K562 (cell line): ENCODE measurements around the gene CNBD2. TPM values are rescaled to one million over a fixed set of nuclear protein-coding genes. Genes with fewer than 3 reads are reported as not detected.

Source experiments
- BCL6 ChIP-seq: fragments of 250-450 bp; sonication (Bioruptor Pico); IDR thresholded peaks from 2 replicates; pipeline ENCODE4 v1.4.0; 2020
- BRD4 ChIP-seq: fragments of 200-600 bp; sonication (generic); IDR thresholded peaks from 2 replicates; pipeline ENCODE4 v1.6.1; 2017; ENCODE audit warnings: inconsistent platforms
- FOXA1 ChIP-seq: fragments of 450-650 bp; IDR thresholded peaks from 2 replicates; pipeline ENCODE4 v1.6.1; 2016; ENCODE audit warnings: mild to moderate bottlenecking, borderline replicate concordance
- FOXK2 ChIP-seq, 2 experiments: fragments of 450-650 bp; IDR thresholded peaks in 1 of 2; conservative IDR thresholded peaks in 1 of 2; 2 replicates each; pipeline ENCODE4 v1.6.1; 2016; ENCODE audit warnings: low read depth in 2 of 2, mild to moderate bottlenecking in 1 of 2
- HDAC1 ChIP-seq, 2 experiments: fragments of 450-650 bp; IDR thresholded peaks; 2 replicates each; pipeline ENCODE4 v1.6.1; 2016 to 2017; ENCODE audit warnings: inconsistent platforms in 1 of 2, mild to moderate bottlenecking in 1 of 2, moderate library complexity in 1 of 2
- RCOR1 ChIP-seq, 2 experiments: IDR thresholded peaks; 2 replicates each; pipeline ENCODE4 v1.6.1; 2012; ENCODE audit warnings: low read depth in 2 of 2, low read length in 2 of 2, borderline replicate concordance in 1 of 2, improper control_type of control experiment in 1 of 2
- SMAD1 ChIP-seq: fragments of 150-350 bp; IDR thresholded peaks from 2 replicates; pipeline ENCODE4 v1.6.1; 2014; ENCODE audit warnings: low read length, low read depth; ENCODE audit not compliant: partially characterized antibody
- ZBTB2 ChIP-seq: fragments of 450-650 bp; IDR thresholded peaks from 2 replicates; pipeline ENCODE4 v1.6.1; 2016; ENCODE audit warnings: antibody characterized with exemption
- polyA plus RNA-seq, 8 experiments: library from polyadenylated mRNA; depleted of rRNA in 4 of 8; stranded (reverse) in 5 of 8; unstranded in 3 of 8; fragments of >200 nt; fragmentation: Nextera tagmentation in 2 of 8; fragmentation: Illumina TruSeq in 1 of 8; extraction: Ambion mirVana in 2 of 8; extraction: Trizol in 1 of 8; gene quantifications; 2 replicates each; pipeline versions ENCODE4 v1.2.1 to v1.2.3, GENCODE V29; 2011 to 2014; ENCODE audit warnings: inconsistent platforms in 1 of 8, missing spikeins in 1 of 8
- total RNA-seq, 7 experiments: library from RNA; depleted of rRNA in 6 of 7; stranded (reverse); fragments of >200 nt in 6 of 7; fragmentation: Illumina TruSeq in 2 of 7; extraction: Trizol in 2 of 7; gene quantifications; 2 replicates each; pipeline versions ENCODE4 v1.2.1 to v1.2.3, GENCODE V29; 2011 to 2021; ENCODE audit warnings: low replicate concordance in 1 of 7
- TF ChIP-seq, protein P1 (sequence below): fragments of 450-650 bp; IDR thresholded peaks from 2 replicates; pipeline ENCODE4 v1.6.1; 2016; ENCODE audit warnings: mild to moderate bottlenecking, moderate library complexity
- TF ChIP-seq, protein P2 (sequence below): fragments of 450-650 bp; IDR thresholded peaks from 2 replicates; pipeline ENCODE4 v1.7.1; 2018; ENCODE audit warnings: mild to moderate bottlenecking, low read depth; ENCODE audit not compliant: partially characterized antibody

Gene CNBD2
- total and polyA plus RNA-seq, 9 of the 15 experiments (the other 6 are each of a cell fraction or from before 2014, with no cell fraction given), result 3.2 to 17.5 (median 5.3) TPM

- TF ChIP-seq, protein P1, sequence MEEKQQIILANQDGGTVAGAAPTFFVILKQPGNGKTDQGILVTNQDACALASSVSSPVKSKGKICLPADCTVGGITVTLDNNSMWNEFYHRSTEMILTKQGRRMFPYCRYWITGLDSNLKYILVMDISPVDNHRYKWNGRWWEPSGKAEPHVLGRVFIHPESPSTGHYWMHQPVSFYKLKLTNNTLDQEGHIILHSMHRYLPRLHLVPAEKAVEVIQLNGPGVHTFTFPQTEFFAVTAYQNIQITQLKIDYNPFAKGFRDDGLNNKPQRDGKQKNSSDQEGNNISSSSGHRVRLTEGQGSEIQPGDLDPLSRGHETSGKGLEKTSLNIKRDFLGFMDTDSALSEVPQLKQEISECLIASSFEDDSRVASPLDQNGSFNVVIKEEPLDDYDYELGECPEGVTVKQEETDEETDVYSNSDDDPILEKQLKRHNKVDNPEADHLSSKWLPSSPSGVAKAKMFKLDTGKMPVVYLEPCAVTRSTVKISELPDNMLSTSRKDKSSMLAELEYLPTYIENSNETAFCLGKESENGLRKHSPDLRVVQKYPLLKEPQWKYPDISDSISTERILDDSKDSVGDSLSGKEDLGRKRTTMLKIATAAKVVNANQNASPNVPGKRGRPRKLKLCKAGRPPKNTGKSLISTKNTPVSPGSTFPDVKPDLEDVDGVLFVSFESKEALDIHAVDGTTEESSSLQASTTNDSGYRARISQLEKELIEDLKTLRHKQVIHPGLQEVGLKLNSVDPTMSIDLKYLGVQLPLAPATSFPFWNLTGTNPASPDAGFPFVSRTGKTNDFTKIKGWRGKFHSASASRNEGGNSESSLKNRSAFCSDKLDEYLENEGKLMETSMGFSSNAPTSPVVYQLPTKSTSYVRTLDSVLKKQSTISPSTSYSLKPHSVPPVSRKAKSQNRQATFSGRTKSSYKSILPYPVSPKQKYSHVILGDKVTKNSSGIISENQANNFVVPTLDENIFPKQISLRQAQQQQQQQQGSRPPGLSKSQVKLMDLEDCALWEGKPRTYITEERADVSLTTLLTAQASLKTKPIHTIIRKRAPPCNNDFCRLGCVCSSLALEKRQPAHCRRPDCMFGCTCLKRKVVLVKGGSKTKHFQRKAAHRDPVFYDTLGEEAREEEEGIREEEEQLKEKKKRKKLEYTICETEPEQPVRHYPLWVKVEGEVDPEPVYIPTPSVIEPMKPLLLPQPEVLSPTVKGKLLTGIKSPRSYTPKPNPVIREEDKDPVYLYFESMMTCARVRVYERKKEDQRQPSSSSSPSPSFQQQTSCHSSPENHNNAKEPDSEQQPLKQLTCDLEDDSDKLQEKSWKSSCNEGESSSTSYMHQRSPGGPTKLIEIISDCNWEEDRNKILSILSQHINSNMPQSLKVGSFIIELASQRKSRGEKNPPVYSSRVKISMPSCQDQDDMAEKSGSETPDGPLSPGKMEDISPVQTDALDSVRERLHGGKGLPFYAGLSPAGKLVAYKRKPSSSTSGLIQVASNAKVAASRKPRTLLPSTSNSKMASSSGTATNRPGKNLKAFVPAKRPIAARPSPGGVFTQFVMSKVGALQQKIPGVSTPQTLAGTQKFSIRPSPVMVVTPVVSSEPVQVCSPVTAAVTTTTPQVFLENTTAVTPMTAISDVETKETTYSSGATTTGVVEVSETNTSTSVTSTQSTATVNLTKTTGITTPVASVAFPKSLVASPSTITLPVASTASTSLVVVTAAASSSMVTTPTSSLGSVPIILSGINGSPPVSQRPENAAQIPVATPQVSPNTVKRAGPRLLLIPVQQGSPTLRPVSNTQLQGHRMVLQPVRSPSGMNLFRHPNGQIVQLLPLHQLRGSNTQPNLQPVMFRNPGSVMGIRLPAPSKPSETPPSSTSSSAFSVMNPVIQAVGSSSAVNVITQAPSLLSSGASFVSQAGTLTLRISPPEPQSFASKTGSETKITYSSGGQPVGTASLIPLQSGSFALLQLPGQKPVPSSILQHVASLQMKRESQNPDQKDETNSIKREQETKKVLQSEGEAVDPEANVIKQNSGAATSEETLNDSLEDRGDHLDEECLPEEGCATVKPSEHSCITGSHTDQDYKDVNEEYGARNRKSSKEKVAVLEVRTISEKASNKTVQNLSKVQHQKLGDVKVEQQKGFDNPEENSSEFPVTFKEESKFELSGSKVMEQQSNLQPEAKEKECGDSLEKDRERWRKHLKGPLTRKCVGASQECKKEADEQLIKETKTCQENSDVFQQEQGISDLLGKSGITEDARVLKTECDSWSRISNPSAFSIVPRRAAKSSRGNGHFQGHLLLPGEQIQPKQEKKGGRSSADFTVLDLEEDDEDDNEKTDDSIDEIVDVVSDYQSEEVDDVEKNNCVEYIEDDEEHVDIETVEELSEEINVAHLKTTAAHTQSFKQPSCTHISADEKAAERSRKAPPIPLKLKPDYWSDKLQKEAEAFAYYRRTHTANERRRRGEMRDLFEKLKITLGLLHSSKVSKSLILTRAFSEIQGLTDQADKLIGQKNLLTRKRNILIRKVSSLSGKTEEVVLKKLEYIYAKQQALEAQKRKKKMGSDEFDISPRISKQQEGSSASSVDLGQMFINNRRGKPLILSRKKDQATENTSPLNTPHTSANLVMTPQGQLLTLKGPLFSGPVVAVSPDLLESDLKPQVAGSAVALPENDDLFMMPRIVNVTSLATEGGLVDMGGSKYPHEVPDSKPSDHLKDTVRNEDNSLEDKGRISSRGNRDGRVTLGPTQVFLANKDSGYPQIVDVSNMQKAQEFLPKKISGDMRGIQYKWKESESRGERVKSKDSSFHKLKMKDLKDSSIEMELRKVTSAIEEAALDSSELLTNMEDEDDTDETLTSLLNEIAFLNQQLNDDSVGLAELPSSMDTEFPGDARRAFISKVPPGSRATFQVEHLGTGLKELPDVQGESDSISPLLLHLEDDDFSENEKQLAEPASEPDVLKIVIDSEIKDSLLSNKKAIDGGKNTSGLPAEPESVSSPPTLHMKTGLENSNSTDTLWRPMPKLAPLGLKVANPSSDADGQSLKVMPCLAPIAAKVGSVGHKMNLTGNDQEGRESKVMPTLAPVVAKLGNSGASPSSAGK, result peak; percentile 89
- TF ChIP-seq RCOR1 (IDR thresholded peaks at IDR 0.05; ENCODE audit: borderline replicate concordance in 1 of 2, low read depth in 2 of 2, low read length in 2 of 2) (peak in 1 of 2 experiments; percentile 74; a peak in 1 of 4 replicates), HDAC1 (IDR thresholded peaks at IDR 0.05) (peak in 1 of 2 experiments; percentile 57; a peak in 2 of 4 replicates), SMAD1 (peak; percentile 47), FOXA1 (no peak), FOXK2 (conservative IDR thresholded peaks at IDR 0.05 in 1 of 2, IDR thresholded peaks at IDR 0.05 in 1 of 2; ENCODE audit: low read depth in 2 of 2) (peak in 1 of 2 experiments; percentile 71; a peak in 2 of 4 replicates), BCL6 (CRISPR knock-in tag) (no peak), ZBTB2 (peak; percentile 71; the same call in 1 of the 2 replicates), BRD4 (no peak)
- TF ChIP-seq, protein P2, sequence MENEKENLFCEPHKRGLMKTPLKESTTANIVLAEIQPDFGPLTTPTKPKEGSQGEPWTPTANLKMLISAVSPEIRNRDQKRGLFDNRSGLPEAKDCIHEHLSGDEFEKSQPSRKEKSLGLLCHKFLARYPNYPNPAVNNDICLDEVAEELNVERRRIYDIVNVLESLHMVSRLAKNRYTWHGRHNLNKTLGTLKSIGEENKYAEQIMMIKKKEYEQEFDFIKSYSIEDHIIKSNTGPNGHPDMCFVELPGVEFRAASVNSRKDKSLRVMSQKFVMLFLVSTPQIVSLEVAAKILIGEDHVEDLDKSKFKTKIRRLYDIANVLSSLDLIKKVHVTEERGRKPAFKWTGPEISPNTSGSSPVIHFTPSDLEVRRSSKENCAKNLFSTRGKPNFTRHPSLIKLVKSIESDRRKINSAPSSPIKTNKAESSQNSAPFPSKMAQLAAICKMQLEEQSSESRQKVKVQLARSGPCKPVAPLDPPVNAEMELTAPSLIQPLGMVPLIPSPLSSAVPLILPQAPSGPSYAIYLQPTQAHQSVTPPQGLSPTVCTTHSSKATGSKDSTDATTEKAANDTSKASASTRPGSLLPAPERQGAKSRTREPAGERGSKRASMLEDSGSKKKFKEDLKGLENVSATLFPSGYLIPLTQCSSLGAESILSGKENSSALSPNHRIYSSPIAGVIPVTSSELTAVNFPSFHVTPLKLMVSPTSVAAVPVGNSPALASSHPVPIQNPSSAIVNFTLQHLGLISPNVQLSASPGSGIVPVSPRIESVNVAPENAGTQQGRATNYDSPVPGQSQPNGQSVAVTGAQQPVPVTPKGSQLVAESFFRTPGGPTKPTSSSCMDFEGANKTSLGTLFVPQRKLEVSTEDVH, result peak; percentile 95
Observed at GRCh38 chr20:35954200-35954906, 14.0 kb upstream of the CNBD2 start, which contains the start of gene SCAND1 (continued).
